Measurements from ENCODE around the gene NBPF14.
"Not testable (repeated sequence)": the region's sequence is repeated elsewhere in the genome, so short reads cannot be mapped to it uniquely, and the experiment has no call there.

GRCh38 chr1:148522561-148523204 lies 73.1 kb downstream of the NBPF14 start:
- TF ChIP-seq CTCF (IDR thresholded peaks at IDR 0.05 in 8 of 11, conservative IDR thresholded peaks at IDR 0.05 in 3 of 11): not testable (repeated sequence)
- peak; percentile 78 to 100 (median 87) for TF ChIP-seq POLR2AphosphoS5 (IDR thresholded peaks at IDR 0.05)

Measured in spleen (tissue), 7 donors.